Activated T-helper 1 cell treated with anti-CD3 and anti-CD28 coated beads, Interleukin-2, amount 50 U/mL, for 16 hours (primary cell): ENCODE measurements around the gene PELO.

Experiments
- DNase-seq, 2 donors: peaks; one replicate each; pipeline ENCODE4 v3.0.0-alpha.2; 2020; ENCODE audit warnings: low read depth in 1 of 2, low spot score in 1 of 2

PELO gene

GRCh38 chr5:52771343-52772039 lies 16.2 kb upstream of the PELO start:
- DNase-seq: no peak

DNA sequence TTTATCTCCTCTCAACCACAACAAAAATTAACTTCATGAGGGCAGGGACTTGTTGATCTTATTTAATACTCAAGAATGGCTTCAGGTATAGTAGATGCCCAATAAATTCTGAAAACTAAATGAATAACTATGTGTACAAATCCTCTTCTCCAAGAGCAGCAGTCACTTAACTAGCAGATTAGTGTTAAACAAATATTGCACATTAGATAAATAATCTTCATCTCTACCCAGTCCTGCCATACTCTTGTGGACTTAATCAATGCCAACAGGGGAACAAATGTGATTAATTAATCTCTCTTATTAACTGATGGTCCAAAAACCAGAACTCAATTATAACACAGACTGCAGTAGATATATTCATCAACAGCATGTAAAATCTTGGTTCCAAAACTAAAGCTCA lies 15.0 kb upstream of the PELO start:
- DNase-seq: no peak

DNA sequence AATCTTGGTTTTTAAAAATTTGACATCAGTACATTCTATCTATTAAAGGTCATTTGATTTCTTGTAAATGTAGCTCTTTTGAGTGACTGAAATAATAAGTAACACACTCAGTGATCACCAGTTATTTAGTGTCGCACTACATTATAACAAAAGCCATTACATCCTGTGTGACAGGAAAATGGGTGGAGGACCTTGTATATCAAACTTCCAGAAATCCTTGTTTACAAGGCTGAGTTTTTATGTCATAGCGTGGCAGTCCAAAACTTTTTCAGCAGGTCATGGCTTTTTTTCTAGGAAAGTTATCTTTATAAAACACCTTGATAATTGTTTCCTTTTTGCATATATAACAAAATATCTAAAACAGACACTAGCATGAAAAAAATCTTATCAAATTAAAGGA lies 14.4 kb upstream of the PELO start:
- DNase-seq: no peak

DNA sequence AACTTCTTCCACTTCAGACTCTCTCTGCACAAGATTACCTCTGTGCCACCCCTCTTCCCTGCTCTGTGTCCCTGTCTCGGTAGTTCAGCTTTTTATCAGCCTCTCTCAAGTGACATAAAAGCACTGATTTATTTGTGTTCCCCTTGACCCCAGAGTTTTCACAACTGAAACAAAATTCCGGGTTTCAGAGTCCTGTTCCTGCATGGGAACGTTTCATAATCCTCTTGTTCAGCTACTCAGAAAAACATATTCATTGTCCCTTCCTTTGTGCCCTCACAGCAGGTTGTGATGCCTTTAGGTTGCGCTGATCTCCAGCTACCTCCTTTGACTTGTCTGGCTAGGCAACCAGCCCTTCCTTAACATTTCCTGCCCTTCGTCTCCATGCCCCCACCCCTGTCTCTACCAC lies 13.7 kb upstream of the PELO start:
- DNase-seq: no peak

DNA sequence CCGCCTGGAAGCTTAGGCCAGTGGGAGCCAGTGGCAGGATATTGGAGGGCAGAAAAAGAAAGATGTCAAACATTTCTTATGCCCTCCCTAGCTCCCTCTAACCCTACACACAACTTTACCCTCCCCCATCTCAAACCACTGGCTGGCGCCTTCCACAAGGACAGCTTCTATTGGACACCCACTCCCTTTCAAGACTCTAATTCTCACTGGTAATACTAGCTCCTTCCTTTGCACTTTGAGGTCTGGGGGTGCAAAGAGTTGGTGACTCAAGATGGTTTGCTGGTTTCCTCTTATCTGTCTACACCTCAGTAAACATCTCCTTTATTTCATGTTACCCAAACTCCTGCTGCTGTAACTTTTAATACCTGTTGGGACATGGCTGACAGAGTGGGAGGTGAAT lies 11.6 kb upstream of the PELO start:
- no peak for DNase-seq

DNA sequence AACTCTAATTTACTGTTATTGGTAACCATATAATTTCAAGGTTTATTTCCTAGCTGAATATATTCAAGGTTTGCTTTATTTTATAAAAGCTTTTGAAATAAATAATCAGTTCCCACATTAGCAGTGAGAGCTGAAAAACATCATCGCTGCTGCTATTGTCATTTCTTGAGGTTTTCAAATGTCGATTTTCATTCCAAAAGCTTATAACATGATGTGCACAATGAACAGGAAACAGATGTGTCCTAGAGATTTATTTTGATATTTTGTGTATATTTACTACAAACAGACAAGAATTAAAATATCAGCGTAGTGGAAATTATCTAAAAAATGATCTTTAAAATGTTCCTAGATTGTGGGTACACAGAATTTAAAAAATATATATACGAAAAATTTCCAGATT lies 10.5 kb upstream of the PELO start:
- DNase-seq: no peak

GRCh38 chr5:52778781-52779180 lies 8.9 kb upstream of the PELO start:
- no peak for DNase-seq

DNA sequence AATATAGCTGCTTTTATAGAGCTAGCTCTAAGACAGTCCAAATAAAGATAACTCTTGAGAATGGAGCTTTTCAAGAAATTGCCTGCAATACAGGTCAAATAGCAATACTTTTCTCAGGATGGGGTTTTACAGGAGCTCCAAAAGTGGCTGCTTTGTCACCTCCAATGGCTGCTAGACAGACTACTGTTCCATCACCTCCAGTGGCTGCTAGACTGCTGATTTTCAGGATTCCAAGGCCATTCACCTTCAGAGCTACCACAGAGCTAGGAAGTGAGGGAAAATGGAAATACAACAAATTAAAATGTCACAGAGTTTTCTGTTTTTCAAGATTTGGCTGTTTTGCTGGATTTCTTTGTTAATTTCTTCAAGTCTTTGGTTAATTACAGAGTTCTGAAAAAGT lies 8.5 kb upstream of the PELO start:
- DNase-seq: no peak

- DNase-seq: no peak
These were observed 4.3 kb upstream of the PELO start for GRCh38 chr5:52783226-52783959.

DNA sequence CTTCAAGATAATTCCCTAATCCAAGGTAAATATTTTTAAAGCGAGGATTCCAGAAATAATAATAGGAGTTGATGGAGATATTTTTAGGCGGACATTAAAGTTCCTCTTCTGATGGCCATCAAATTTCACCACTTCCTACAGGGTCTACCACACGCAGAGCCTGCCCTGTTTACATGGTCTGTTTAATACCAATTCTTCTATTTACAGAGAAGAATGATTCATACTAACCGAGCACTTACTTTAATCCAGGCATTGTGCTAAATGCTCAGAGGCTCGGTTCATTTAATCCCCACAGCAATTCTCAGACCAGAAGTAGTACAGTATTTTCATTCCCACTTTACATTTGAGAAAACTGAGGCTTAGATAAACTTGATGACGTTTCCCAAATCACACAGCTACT lies 3.0 kb upstream of the PELO start:
- no peak for DNase-seq

DNA sequence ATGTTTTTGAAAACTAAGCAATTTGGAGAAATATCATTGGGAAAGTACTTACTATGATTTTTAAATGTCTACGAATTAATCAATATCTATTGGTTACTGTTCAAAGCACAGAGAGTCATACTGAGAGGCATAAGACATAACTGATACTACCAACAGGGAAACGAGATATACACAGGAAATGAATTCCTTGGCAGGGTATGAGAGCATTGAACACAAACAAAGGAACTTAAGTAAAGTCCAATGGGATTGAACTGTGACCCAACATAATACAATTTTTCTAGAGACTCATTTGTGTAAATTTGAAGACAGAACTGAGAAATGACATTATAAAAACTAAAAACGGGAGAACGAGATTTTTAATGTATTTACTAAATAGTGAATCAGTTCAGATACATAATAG lies 1.3 kb upstream of the PELO start:
- DNase-seq: no peak

DNA sequence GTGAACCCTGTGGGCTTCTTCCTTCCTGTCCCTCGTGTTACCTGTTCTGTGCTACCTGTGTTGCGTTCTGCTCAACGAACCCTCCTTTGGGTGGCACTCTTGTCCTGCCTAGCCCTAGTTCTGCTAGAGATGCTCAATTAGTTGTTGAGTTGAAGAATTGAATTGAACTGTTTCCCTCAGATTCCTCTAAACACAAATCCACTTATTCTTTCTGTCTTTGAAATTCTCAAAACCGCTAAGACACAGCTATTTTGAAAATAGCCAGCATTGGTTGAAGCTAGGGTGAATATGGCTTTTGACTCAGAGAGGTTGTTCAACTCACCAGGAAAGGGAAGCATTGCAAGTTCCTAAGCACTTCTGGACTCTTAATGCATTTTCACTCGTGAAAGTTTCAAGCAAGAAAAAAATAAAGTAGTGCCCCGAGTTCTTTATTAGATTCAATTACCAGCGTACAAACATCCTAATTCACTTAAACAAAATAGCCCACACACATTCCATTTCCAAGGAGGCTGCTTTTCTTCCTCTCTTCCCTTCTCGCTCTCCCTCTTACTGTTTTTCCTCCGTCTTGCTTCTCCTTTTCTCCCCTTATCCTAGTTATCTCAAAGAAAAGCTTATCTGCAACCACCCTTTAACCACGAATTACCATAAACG lies 642 bp upstream of the PELO start:
- no peak for DNase-seq

- no peak for DNase-seq
These were observed 747 bp downstream of the PELO start for GRCh38 chr5:52788505-52788821.

- no peak for DNase-seq
These were observed 1.7 kb downstream of the PELO start for GRCh38 chr5:52789378-52789777.

- DNase-seq: no peak
These were observed 2.1 kb downstream of the PELO start for GRCh38 chr5:52789851-52790250.

- no peak for DNase-seq
These were observed 3.6 kb downstream of the PELO start for GRCh38 chr5:52791366-52791765.

- DNase-seq: no peak
These were observed 6.8 kb downstream of the PELO start for GRCh38 chr5:52794519-52794918.

- DNase-seq: no peak
These were observed 8.3 kb downstream of the PELO start for GRCh38 chr5:52796031-52796430.

DNA sequence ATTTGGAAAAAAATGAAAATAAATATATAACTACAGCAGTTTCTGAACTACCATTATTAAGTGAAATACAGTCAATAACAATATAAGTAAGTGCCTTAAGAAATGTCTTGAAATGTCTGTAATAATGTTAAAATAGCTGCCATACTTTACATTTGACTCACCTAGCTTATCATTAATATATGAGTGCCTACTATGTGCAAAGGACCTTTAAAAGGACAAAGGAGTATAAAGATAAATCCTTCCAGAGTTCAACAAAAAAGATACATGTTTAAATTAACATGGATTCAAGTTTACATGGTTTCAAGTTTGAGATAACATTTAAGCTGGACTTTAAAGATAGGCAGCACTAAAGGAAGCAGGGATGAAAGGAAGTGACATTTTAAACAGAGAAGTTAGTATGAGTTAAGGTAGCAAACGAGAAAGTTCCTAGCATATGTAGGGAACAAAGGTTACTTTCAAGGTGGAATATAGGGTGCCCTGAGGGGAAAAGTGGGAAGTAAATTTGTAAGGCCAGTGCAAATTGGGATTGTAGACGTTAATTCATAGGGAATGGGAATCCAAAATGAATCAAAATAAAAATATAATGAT lies 8.9 kb downstream of the PELO start:
- no peak for DNase-seq

DNA sequence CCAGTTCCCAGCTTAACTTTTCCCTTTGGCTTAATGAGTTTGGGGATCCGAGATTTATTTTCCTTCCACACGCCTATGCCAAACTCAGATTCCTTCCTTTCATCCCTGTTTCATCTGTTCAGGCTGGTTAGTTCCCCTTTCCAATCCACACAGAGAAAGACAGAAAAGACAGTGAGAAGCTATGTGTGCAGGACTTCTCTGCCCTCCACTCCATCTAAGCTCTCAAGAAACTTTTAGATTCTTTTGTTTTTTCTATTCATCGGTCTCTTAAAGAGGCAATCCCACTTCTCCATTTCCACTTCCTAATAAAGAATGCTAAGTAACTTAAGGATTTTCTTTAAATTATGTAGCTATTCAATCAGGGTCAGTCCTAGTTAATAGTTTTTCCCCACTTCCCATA lies 11.2 kb downstream of the PELO start:
- DNase-seq: no peak

DNA sequence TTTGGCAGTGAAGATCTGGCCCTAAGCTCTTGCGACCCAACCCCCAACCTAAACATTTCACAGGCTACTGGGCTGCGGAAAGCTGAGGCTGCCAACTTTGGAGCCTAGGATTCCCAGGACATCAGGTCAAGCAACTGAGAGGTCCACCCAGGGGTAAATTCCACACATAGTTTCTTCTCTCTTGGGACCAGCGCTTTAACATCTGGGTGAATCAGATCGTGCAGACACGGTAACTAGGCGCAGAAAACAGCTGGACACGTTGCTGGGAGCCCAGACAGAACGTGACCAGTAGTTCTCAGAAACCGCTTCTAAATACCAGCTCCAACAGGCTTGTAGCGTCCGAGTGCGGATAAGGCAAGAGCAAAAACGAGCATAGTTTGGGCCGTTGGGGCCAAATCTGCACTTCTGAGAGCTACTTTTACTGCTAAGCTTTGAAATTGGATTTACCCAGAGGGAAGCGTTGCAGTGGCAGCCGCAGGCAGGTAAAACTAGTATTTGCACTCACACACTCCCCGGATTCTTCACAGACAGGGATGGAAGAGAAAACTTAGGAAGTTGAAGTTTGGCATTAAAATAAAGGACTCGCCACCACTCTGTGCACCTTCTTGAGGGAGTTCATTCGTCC lies 11.8 kb downstream of the PELO start:
- no peak for DNase-seq

- peak; percentile 89 to 93 for DNase-seq
These were observed 12.3 kb downstream of the PELO start for GRCh38 chr5:52799983-52800393.
